Measurements from ENCODE around the gene GSTK1. TPM values are rescaled to one million over a fixed set of nuclear protein-coding genes. Genes with fewer than 3 reads are reported as not detected.

The GSTK1 gene
- total RNA-seq, 6 donors from 2014 or later, result 140 to 194 (median 158) TPM

GRCh38 chr7:143282124-143282523 is 18.9 kb downstream of the GSTK1 start:
- H3K4me1 ChIP-seq, result peaks cover 3 to 9% (median 7%) of the 10 kb centered on the region in 4 donors
- ATAC-seq (ENCODE audit: low FRiP score in 2 of 2) (no peak), DNase-seq (no peak)
- H3K36me3 ChIP-seq, result no peaks in the 10 kb centered on the region
- TF ChIP-seq CTCF (IDR thresholded peaks at IDR 0.05) (no peak), POLR2AphosphoS5 (IDR thresholded peaks at IDR 0.05) (no peak), EP300 (IDR thresholded peaks at IDR 0.05) (no peak), POLR2A (IDR thresholded peaks at IDR 0.05) (no peak)
- H3K9me3 ChIP-seq, result no peaks in the 10 kb centered on the region
- 92 to 95% methylated on average over 8 of the region's 8 CpGs for WGBS, 2 donors
- no peaks in the 10 kb centered on the region for H3K27me3 ChIP-seq
- no peak overlapping the region for H3K27ac ChIP-seq
- H3K4me3 ChIP-seq, result no peak overlapping the region

- no peak for DNase-seq
- no peak for ATAC-seq (ENCODE audit: low FRiP score in 2 of 2)
- WGBS, 2 donors, result 88 to 93% methylated on average over 4 of the region's 4 CpGs
Observed at GRCh38 chr7:143283381-143283780, 20.1 kb downstream of the GSTK1 start.

DNA sequence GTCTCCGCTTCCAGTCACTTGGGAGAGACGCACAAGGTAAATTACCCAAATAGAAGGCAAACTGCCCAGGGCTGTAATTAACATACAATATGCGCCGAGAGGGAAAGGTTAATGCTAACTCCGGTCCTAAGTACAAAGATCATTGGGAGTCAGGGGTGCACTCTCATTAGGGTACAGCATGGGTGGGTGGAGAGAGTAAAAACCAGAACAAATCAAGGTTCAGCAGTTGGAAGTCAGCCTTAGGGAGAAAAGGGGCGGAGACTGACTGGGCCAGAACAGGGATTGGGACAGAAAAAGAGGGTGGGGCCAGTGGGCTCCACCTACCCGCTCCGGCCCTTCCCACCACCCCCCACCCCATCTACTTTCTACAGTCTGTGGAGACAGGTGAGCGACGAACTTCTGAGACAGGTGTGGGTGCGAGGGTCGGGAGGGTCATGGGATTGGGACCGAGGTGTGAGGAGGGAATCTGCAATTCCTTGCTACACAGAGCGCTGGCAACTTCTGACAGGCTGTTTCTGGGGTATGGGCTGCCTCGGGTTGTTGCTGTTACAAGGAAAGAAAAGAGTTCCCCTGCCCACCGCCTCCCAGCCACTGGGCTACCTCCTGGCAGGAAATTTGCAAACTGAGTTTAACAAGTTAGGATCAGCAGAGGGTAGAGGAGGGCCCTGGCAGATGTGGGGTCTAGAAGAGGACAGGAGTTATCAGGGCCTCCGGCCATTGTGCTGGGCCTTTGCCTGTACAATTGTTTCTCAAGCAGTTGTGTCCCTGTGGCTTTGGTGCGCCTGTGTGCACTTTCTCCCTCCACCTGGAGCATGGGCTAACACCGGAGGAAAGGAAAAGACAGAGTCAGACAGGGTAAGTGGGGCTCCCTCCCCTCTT is 21.6 kb downstream of the GSTK1 start, which contains the start of gene TMEM139:
TMEM139 (plus strand) TSS at position 368 of the 879 bp plus-strand sequence. CDS start 1,000 bp downstream, outside the sequence.
- Histone ChIP-seq H3K4me1 (peaks cover 9 to 29% (median 15%) of the 10 kb centered on the region in 4 donors), H3K27me3 (no peaks in the 10 kb centered on the region), H3K27ac (peak within 1 kb of the TSS; percentile 14 to 62 (median 52)), H3K9me3 (no peaks in the 10 kb centered on the region), H3K36me3 (no peaks in the 10 kb centered on the region), H3K4me3 (peak within 1 kb of the TSS in 3 of 4 donors; percentile 34 to 45 (median 42))
- peak in 1 of 2 donors; percentile 75 for DNase-seq
- WGBS, 2 donors, result 67 to 69% methylated on average over 19 of the region's 19 CpGs
- TF ChIP-seq CTCF (IDR thresholded peaks at IDR 0.05) (no peak), POLR2A (IDR thresholded peaks at IDR 0.05) (peak in 1 of 4 donors; percentile 44)
- ATAC-seq (ENCODE audit: low FRiP score in 2 of 2), result peak in 1 of 2 donors; percentile 82

More at GRCh38 chr7:143283381-143283780, 20.1 kb downstream of the GSTK1 start:
- Histone ChIP-seq H3K4me1 (peaks cover 3 to 17% (median 10%) of the 10 kb centered on the region in 4 donors), H3K36me3 (no peaks in the 10 kb centered on the region), H3K27ac (no peak overlapping the region), H3K9me3 (no peaks in the 10 kb centered on the region), H3K27me3 (no peaks in the 10 kb centered on the region), H3K4me3 (no peak overlapping the region)
- TF ChIP-seq POLR2A (IDR thresholded peaks at IDR 0.05) (no peak), CTCF (IDR thresholded peaks at IDR 0.05) (no peak)

DNA sequence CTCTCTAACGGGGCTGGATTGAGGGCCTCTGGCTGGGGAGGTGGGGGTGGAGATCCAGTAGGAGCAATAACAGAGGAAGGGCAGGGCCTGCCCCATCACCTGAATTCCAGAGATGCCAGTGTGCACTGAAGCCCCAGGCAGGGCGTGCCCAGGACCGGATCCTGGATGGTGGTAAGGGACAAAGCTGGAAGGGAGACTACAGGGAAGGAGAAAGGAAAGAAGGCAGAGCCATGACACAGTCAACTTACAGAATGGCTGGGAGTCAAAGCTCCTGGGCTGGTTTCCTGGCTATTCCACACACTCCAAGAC is 22.2 kb downstream of the GSTK1 start:
- H3K9me3 ChIP-seq, result no peaks in the 10 kb centered on the region
- DNase-seq (peak in 1 of 2 donors; percentile 53), ATAC-seq (ENCODE audit: low FRiP score in 2 of 2) (peak in 1 of 2 donors; percentile 71)
- peak overlapping the region; percentile 12 to 62 (median 52) for H3K27ac ChIP-seq
- no peaks in the 10 kb centered on the region for H3K36me3 ChIP-seq
- peak overlapping the region in 3 of 4 donors; percentile 34 to 45 (median 42) for H3K4me3 ChIP-seq
- peaks cover 13 to 35% (median 19%) of the 10 kb centered on the region in 4 donors for H3K4me1 ChIP-seq
- no peaks in the 10 kb centered on the region for H3K27me3 ChIP-seq
- TF ChIP-seq EP300 (IDR thresholded peaks at IDR 0.05) (no peak), CTCF (IDR thresholded peaks at IDR 0.05) (no peak), POLR2A (IDR thresholded peaks at IDR 0.05) (no peak), POLR2AphosphoS5 (IDR thresholded peaks at IDR 0.05) (no peak)
- 46 to 68% methylated on average over 3 of the region's 3 CpGs for WGBS, 2 donors
